HepG2 (cell line): ENCODE results near the gene PSMD12. TPM values are rescaled to one million over a fixed set of nuclear protein-coding genes. Genes with fewer than 3 reads are reported as not detected.

Experiments
- ARID5B ChIP-seq: IDR thresholded peaks from 2 replicates; pipeline ENCODE4 v1.4.0; 2020; ENCODE audit warnings: mild to moderate bottlenecking, missing genetic modification reagents
- BRF2 ChIP-seq: sonication (generic); formaldehyde crosslinking; IDR thresholded peaks from 2 replicates; pipeline ENCODE4 v1.8.1; 2022; ENCODE audit warnings: mild to moderate bottlenecking, missing genetic modification reagents
- CENPX ChIP-seq: sonication (generic); formaldehyde crosslinking; IDR thresholded peaks from 2 replicates; pipeline ENCODE4 v1.9.0; 2021; ENCODE audit warnings: mild to moderate bottlenecking, missing genetic modification reagents, moderate library complexity
- EP300 ChIP-seq, 3 experiments: sonication (generic) in 1 of 3; formaldehyde crosslinking in 1 of 3; IDR thresholded peaks; 2 replicates each; pipeline versions ENCODE4 v1.5.1 to v1.6.1; 2011 to 2020; ENCODE audit warnings: low read depth in 2 of 3, low read length in 2 of 3, borderline replicate concordance in 1 of 3, improper control_type of control experiment in 1 of 3, mild to moderate bottlenecking in 1 of 3, missing genetic modification reagents in 1 of 3, moderate library complexity in 1 of 3
- FOSL1 ChIP-seq: sonication (generic); formaldehyde crosslinking; IDR thresholded peaks from 2 replicates; pipeline ENCODE4 v1.9.0; 2021; ENCODE audit warnings: missing genetic modification reagents, borderline replicate concordance
- FOXK1 ChIP-seq: sonication (generic); formaldehyde crosslinking; IDR thresholded peaks from 2 replicates; pipeline ENCODE4 v1.4.0; 2020; ENCODE audit warnings: low read depth, missing genetic modification reagents, borderline replicate concordance
- ISL2 ChIP-seq: sonication (generic); formaldehyde crosslinking; IDR thresholded peaks from 2 replicates; pipeline ENCODE4 v1.5.0; 2020; ENCODE audit warnings: missing genetic modification reagents
- JUND ChIP-seq: sonication (generic); formaldehyde crosslinking; IDR thresholded peaks from 2 replicates; pipeline ENCODE4 v1.8.0; 2022; ENCODE audit warnings: mild to moderate bottlenecking, missing genetic modification reagents
- KLF6 ChIP-seq: IDR thresholded peaks from 2 replicates; pipeline ENCODE4 v1.8.0; 2016; ENCODE audit warnings: missing biosample characterization, missing genetic modification reagents
- MED8 ChIP-seq: sonication (generic); formaldehyde crosslinking; IDR thresholded peaks from 2 replicates; pipeline ENCODE4 v1.8.1; 2023; ENCODE audit warnings: mild to moderate bottlenecking, missing genetic modification reagents; ENCODE audit not compliant: insufficient replicate concordance
- NR1H2 ChIP-seq: sonication (generic); formaldehyde crosslinking; IDR thresholded peaks from 2 replicates; pipeline ENCODE4 v1.8.1; 2022; ENCODE audit warnings: low read depth, missing genetic modification reagents, borderline replicate concordance
- ONECUT2 ChIP-seq: sonication (generic); formaldehyde crosslinking; IDR thresholded peaks from 2 replicates; pipeline ENCODE4 v1.4.0; 2020; ENCODE audit warnings: missing genetic modification reagents
- PRDM4 ChIP-seq: sonication (generic); formaldehyde crosslinking; IDR thresholded peaks from 2 replicates; pipeline ENCODE4 v1.9.0; 2021; ENCODE audit warnings: missing genetic modification reagents, borderline replicate concordance
- ZBTB7A ChIP-seq: sonication (generic); formaldehyde crosslinking; IDR thresholded peaks from 2 replicates; pipeline ENCODE4 v1.8.0; 2022; ENCODE audit warnings: mild to moderate bottlenecking, missing genetic modification reagents
- ZFP1 ChIP-seq: IDR thresholded peaks from 2 replicates; pipeline ENCODE4 v1.6.1; 2016
- ZNF383 ChIP-seq: sonication (generic); formaldehyde crosslinking; IDR thresholded peaks from 2 replicates; pipeline ENCODE4 v1.4.0; 2020; ENCODE audit warnings: missing genetic modification reagents, mild to moderate bottlenecking, borderline replicate concordance
- ZSCAN29 ChIP-seq: sonication (generic); formaldehyde crosslinking; conservative IDR thresholded peaks from 2 replicates; pipeline ENCODE4 v1.4.0; 2020; ENCODE audit warnings: mild to moderate bottlenecking, missing genetic modification reagents
- polyA plus RNA-seq, 8 experiments: library from polyadenylated mRNA; depleted of rRNA in 3 of 8; stranded (reverse) in 7 of 8; unstranded in 1 of 8; fragments of >200 nt; fragmentation: Illumina TruSeq in 4 of 8; extraction: Trizol in 4 of 8; gene quantifications; 2 replicates each; pipeline versions ENCODE4 v1.2.1 to v1.2.3, GENCODE V29; 2011 to 2016; ENCODE audit warnings: low read depth in 4 of 8, missing spikeins in 1 of 8, mixed read lengths in 1 of 8; ENCODE audit not compliant: insufficient read depth in 1 of 8
- total RNA-seq, 5 experiments: library from RNA; depleted of rRNA; stranded (reverse); fragments of >200 nt; fragmentation: Illumina TruSeq; extraction: Trizol; gene quantifications; 2 replicates each; pipeline ENCODE4 v1.2.3, GENCODE V29; 2016; ENCODE audit warnings: low read depth in 1 of 5
- TF ChIP-seq, protein P1 (sequence below): sonication (generic); formaldehyde crosslinking; conservative IDR thresholded peaks from 2 replicates; pipeline ENCODE4 v1.8.0; 2022; ENCODE audit warnings: missing genetic modification reagents

The PSMD12 gene
- total and polyA plus RNA-seq, 2 of the 13 experiments (the other 11 are each of a cell fraction or from before 2014, with no cell fraction given): 27.4 to 71.7 TPM

- TF ChIP-seq FOSL1 (no peak), ZFP1 (CRISPR knock-in tag) (no peak), CENPX (CRISPR knock-in tag) (no peak), FOXK1 (CRISPR knock-in tag) (no peak; the same call in 1 of the 2 replicates), BRF2 (CRISPR knock-in tag) (no peak), ZBTB7A (CRISPR knock-in tag) (no peak), KLF6 (CRISPR knock-in tag) (no peak), EP300 (IDR thresholded peaks at IDR 0.05; ENCODE audit: low read depth in 2 of 2, low read length in 2 of 2) (no peak), EP300 (CRISPR knock-in tag; IDR thresholded peaks at IDR 0.05; ENCODE audit: borderline replicate concordance) (no peak), ZNF383 (CRISPR knock-in tag) (no peak), PRDM4 (CRISPR knock-in tag) (no peak), ARID5B (peak; percentile 52; the same call in 1 of the 2 replicates), JUND (no peak), NR1H2 (CRISPR knock-in tag) (no peak), MED8 (CRISPR knock-in tag) (no peak), ONECUT2 (CRISPR knock-in tag) (no peak), ISL2 (CRISPR knock-in tag) (no peak), ZSCAN29 (CRISPR knock-in tag) (no peak; the same call in 1 of the 2 replicates)
- TF ChIP-seq, protein P1, sequence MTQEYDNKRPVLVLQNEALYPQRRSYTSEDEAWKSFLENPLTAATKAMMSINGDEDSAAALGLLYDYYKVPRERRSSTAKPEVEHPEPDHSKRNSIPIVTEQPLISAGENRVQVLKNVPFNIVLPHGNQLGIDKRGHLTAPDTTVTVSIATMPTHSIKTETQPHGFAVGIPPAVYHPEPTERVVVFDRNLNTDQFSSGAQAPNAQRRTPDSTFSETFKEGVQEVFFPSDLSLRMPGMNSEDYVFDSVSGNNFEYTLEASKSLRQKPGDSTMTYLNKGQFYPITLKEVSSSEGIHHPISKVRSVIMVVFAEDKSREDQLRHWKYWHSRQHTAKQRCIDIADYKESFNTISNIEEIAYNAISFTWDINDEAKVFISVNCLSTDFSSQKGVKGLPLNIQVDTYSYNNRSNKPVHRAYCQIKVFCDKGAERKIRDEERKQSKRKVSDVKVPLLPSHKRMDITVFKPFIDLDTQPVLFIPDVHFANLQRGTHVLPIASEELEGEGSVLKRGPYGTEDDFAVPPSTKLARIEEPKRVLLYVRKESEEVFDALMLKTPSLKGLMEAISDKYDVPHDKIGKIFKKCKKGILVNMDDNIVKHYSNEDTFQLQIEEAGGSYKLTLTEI (CRISPR knock-in tag): no peak
Measured at GRCh38 chr17:67293251-67294203, 72.8 kb downstream of the PSMD12 start (continued).
